ENCODE measurements around the gene MRPL10.

The MRPL10 gene

GRCh38 chr17:47812146-47812920 is 19.0 kb downstream of the MRPL10 start:
- no peak for DNase-seq

GRCh38 chr17:47811709-47812108 is 19.6 kb downstream of the MRPL10 start:
- DNase-seq = no peak

GRCh38 chr17:47810901-47811635 is 20.3 kb downstream of the MRPL10 start:
- DNase-seq = no peak

- DNase-seq = peak; percentile 77
Measured at GRCh38 chr17:47810200-47810821, 21.0 kb downstream of the MRPL10 start.

- no peak for DNase-seq
Measured at GRCh38 chr17:47808830-47809480, 22.4 kb downstream of the MRPL10 start.

- no peak for DNase-seq
Measured at GRCh38 chr17:47808036-47808829, 23.1 kb downstream of the MRPL10 start.

- DNase-seq = no peak
Measured at GRCh38 chr17:47807421-47807820, 23.9 kb downstream of the MRPL10 start.

- no peak for DNase-seq
Measured at GRCh38 chr17:47806913-47807255, 24.5 kb downstream of the MRPL10 start.

GRCh38 chr17:47806026-47806912 is 25.1 kb downstream of the MRPL10 start:
- DNase-seq = no peak

GRCh38 chr17:47804461-47804860 is 26.9 kb downstream of the MRPL10 start:
- no peak for DNase-seq

GRCh38 chr17:47803751-47804150 is 27.6 kb downstream of the MRPL10 start:
- no peak for DNase-seq

- DNase-seq = no peak
Measured at GRCh38 chr17:47803201-47803600, 28.1 kb downstream of the MRPL10 start.

- DNase-seq = peak; percentile 57
Measured at GRCh38 chr17:47802341-47803022, 28.9 kb downstream of the MRPL10 start.

GRCh38 chr17:47801906-47802305 is 29.4 kb downstream of the MRPL10 start:
- no peak for DNase-seq

- no peak for DNase-seq
Measured at GRCh38 chr17:47801176-47801765, 30.1 kb downstream of the MRPL10 start.

GRCh38 chr17:47800686-47801085 is 30.7 kb downstream of the MRPL10 start:
- no peak for DNase-seq

- no peak for DNase-seq
Measured at GRCh38 chr17:47797797-47798196, 33.5 kb downstream of the MRPL10 start.

- DNase-seq = no peak
Measured at GRCh38 chr17:47792979-47793378, 38.4 kb downstream of the MRPL10 start.

- DNase-seq = no peak
Measured at GRCh38 chr17:47792457-47792856, 38.9 kb downstream of the MRPL10 start.

- no peak for DNase-seq
Measured at GRCh38 chr17:47791025-47791424, 40.3 kb downstream of the MRPL10 start.

Data from NCI-H526 treated with DMSO at 0.1 percent for 48 hours (cell line).